ENCODE data around the gene PTPRC.

GRCh38 chr1:198754670-198755069, 115.8 kb downstream of the PTPRC start:
- TF ChIP-seq CTCF (conservative IDR thresholded peaks at IDR 0.05 in 1 of 2, IDR thresholded peaks at IDR 0.05 in 1 of 2; ENCODE audit: low read depth in 1 of 2, low read length in 2 of 2) (no peak), EZH2 (IDR thresholded peaks at IDR 0.05; ENCODE audit: low read length, missing control alignments) (no peak)
